GM13977 (cell line): ENCODE measurements around the gene ZBTB7A.
A peak's percentile ranks its signal among the peaks of the same experiment; 100 is the strongest.

Experiments used
- DNase-seq: peaks from one replicate; pipeline ENCODE4 v3.0.0; 2012; ENCODE audit warnings: low spot score
- CTCF ChIP-seq: IDR thresholded peaks from 2 replicates; pipeline ENCODE4 v1.5.1; 2012; ENCODE audit warnings: mild to moderate bottlenecking, control low read depth; ENCODE audit not compliant: insufficient read depth; ENCODE audit errors: extremely low read depth, missing control alignments
- in situ Hi-C: fragments of 300-500 bp; cut with MboI; formaldehyde crosslinking; loops from one replicate; pipeline ENCODE4 v1.12.0; 2022; ENCODE audit warnings: low sequenced_read_pairs, low pct_unique_long_range_greater_than_20kb, mixed read lengths, inconsistent platforms; ENCODE audit not compliant: unreplicated experiment

The ZBTB7A gene

GRCh38 chr19:4087787-4088679 lies 21.3 kb upstream of the ZBTB7A start:
- no peak for DNase-seq
- in situ Hi-C loops, result no loop called here
- no peak for TF ChIP-seq CTCF

- DNase-seq, result no peak
- in situ Hi-C loops, result no loop called here
These were observed 19.7 kb upstream of the ZBTB7A start for GRCh38 chr19:4086411-4086867.

GRCh38 chr19:4084547-4084877 lies 17.8 kb upstream of the ZBTB7A start:
- in situ Hi-C loops, result no loop called here
- no peak for TF ChIP-seq CTCF
- no peak for DNase-seq

More at GRCh38 chr19:4086411-4086867, 19.7 kb upstream of the ZBTB7A start:
- no peak for TF ChIP-seq CTCF

- DNase-seq, result peak; percentile 72
- in situ Hi-C loops, result no loop called here
- no peak for TF ChIP-seq CTCF
These were observed 17.2 kb upstream of the ZBTB7A start for GRCh38 chr19:4083677-4084546.

- TF ChIP-seq CTCF, result no peak
- in situ Hi-C loops, result no loop called here
- DNase-seq, result no peak
These were observed 15.5 kb upstream of the ZBTB7A start for GRCh38 chr19:4082172-4082571.

- DNase-seq, result no peak
- TF ChIP-seq CTCF, result no peak
- in situ Hi-C loops, result no loop called here
These were observed 14.9 kb upstream of the ZBTB7A start for GRCh38 chr19:4081441-4082129.
